Limb (tissue), 2 donors: ENCODE results near the gene CTRL.

Experiments
- DNase-seq, 2 donors: peaks; one replicate each; pipeline ENCODE4 v3.0.0-alpha.2; 2016; ENCODE audit errors: extremely low spot score in 2 of 2

CTRL gene

GRCh38 chr16:67963292-67963661 lies 31.6 kb upstream of the CTRL start:
- no peak for DNase-seq

GRCh38 chr16:67962135-67962534 lies 30.5 kb upstream of the CTRL start:
- DNase-seq: no peak

GRCh38 chr16:67961551-67961957 lies 29.9 kb upstream of the CTRL start:
- DNase-seq: no peak

GRCh38 chr16:67959536-67960329 lies 28.1 kb upstream of the CTRL start:
- DNase-seq: no peak

- DNase-seq: no peak
These were observed 26.0 kb upstream of the CTRL start for GRCh38 chr16:67957622-67958021.

- DNase-seq: no peak
These were observed 22.9 kb upstream of the CTRL start for GRCh38 chr16:67954421-67955196.

- no peak for DNase-seq
These were observed 22.1 kb upstream of the CTRL start for GRCh38 chr16:67953641-67954375.

GRCh38 chr16:67951485-67951884 lies 19.8 kb upstream of the CTRL start:
- DNase-seq: peak in 1 of 2 donors; percentile 65

GRCh38 chr16:67950335-67950843 lies 18.7 kb upstream of the CTRL start:
- DNase-seq: peak in 1 of 2 donors; percentile 23

- DNase-seq: peak in 1 of 2 donors; percentile 22
These were observed 18.0 kb upstream of the CTRL start for GRCh38 chr16:67949645-67950044.

GRCh38 chr16:67948015-67948414 lies 16.4 kb upstream of the CTRL start:
- DNase-seq: no peak

GRCh38 chr16:67946966-67947558 lies 15.4 kb upstream of the CTRL start:
- no peak for DNase-seq

GRCh38 chr16:67946128-67946569 lies 14.5 kb upstream of the CTRL start:
- DNase-seq: no peak

GRCh38 chr16:67945392-67945933 lies 13.8 kb upstream of the CTRL start:
- no peak for DNase-seq

- DNase-seq: no peak
These were observed 13.2 kb upstream of the CTRL start for GRCh38 chr16:67944690-67945391.

GRCh38 chr16:67943619-67944504 lies 12.2 kb upstream of the CTRL start, which contains the start of gene LCAT:
Gene LCAT (minus strand): TSS chr16:67944120. CDS start chr16:67944101, 19 bp downstream.
- DNase-seq: no peak

GRCh38 chr16:67943256-67943618 lies 11.6 kb upstream of the CTRL start:
- no peak for DNase-seq

- DNase-seq: no peak
These were observed 11.0 kb upstream of the CTRL start for GRCh38 chr16:67942510-67943255.

GRCh38 chr16:67942200-67942509 lies 10.5 kb upstream of the CTRL start:
- no peak for DNase-seq
